SU-DHL-6 (cell line): ENCODE data around the gene TMEM45B.
"Not testable (repeated sequence)": the region's sequence is repeated elsewhere in the genome, so short reads cannot be mapped to it uniquely, and the experiment has no call there.

ENCODE experiments used
- H2AFZ ChIP-seq: fragments of 200-600 bp; sonication (generic); 2 replicates; pipeline ENCODE4 v1.6.1; 2014; ENCODE audit warnings: low read depth, mild to moderate bottlenecking, moderate library complexity, mixed read lengths, antibody characterized with exemption, low read length; ENCODE audit not compliant: severe bottlenecking
- H3F3A ChIP-seq: fragments of 200-600 bp; shearing (Covaris generic); 2 replicates; pipeline ENCODE4 v1.6.0; 2016; ENCODE audit warnings: antibody characterized with exemption, mild to moderate bottlenecking; ENCODE audit not compliant: insufficient read depth
- H3K27ac ChIP-seq: fragments of 200-600 bp; sonication (generic); 2 replicates; pipeline ENCODE4 v1.5.1; 2016; ENCODE audit warnings: low read depth, mild to moderate bottlenecking, low read length, moderate library complexity, mixed read lengths
- H3K27me3 ChIP-seq: fragments of 200-600 bp; sonication (generic), shearing (Covaris generic); 2 replicates; pipeline ENCODE4 v1.6.0; 2014; ENCODE audit warnings: mild to moderate bottlenecking, low read length
- H3K36me3 ChIP-seq: fragments of 200-600 bp; sonication (generic); 2 replicates; pipeline ENCODE4 v1.6.1; 2014; ENCODE audit warnings: mild to moderate bottlenecking, low read length, mixed read lengths
- H3K4me2 ChIP-seq: fragments of 300-600, 200-600 bp; shearing (Covaris generic), sonication (generic); 2 replicates; pipeline ENCODE4 v1.6.0; 2014; ENCODE audit warnings: low read length, low read depth, mild to moderate bottlenecking; ENCODE audit not compliant: poor library complexity, severe bottlenecking
- H3K4me3 ChIP-seq: fragments of 200-600 bp; sonication (generic); 2 replicates; pipeline ENCODE4 v1.5.1; 2014; ENCODE audit warnings: antibody characterized with exemption, low read length, mild to moderate bottlenecking, mixed read lengths; ENCODE audit not compliant: insufficient read depth, poor library complexity, severe bottlenecking
- H3K79me2 ChIP-seq: fragments of 200-600 bp; sonication (generic); 2 replicates; pipeline ENCODE4 v1.6.1; 2014; ENCODE audit warnings: mild to moderate bottlenecking, low read length, moderate library complexity; ENCODE audit not compliant: insufficient read depth
- H3K9ac ChIP-seq: fragments of 200-600 bp; sonication (generic); 2 replicates; pipeline ENCODE4 v1.7.0; 2014; ENCODE audit warnings: mild to moderate bottlenecking, low read length
- H3K9me2 ChIP-seq: fragments of 200-600 bp; sonication (generic); replicated peaks from 2 replicates; pipeline ENCODE4 v1.6.1; 2014; ENCODE audit warnings: low read length; ENCODE audit not compliant: insufficient read depth
- H3K9me3 ChIP-seq: fragments of 200-600 bp; sonication (generic); 2 replicates; pipeline ENCODE4 v1.6.1; 2014; ENCODE audit warnings: low read length, mixed read lengths; ENCODE audit not compliant: insufficient read depth
- H4K20me1 ChIP-seq: fragments of 200-600 bp; sonication (generic); 2 replicates; pipeline ENCODE4 v1.6.1; 2014; ENCODE audit warnings: low read depth, mild to moderate bottlenecking, antibody characterized with exemption, low read length, moderate library complexity, mixed read lengths
- CTCF ChIP-seq: fragments of 200-600 bp; sonication (generic); IDR thresholded peaks from one replicate; pipeline ENCODE4 v1.5.1; 2017; ENCODE audit warnings: antibody characterized with exemption, mild to moderate bottlenecking, low read length, moderate library complexity; ENCODE audit not compliant: insufficient read depth, poor library complexity, severe bottlenecking
- EZH2phosphoT487 ChIP-seq: fragments of 200-600 bp; sonication (generic), shearing (Covaris generic); conservative IDR thresholded peaks from 2 replicates; pipeline ENCODE4 v1.6.1; 2018; ENCODE audit warnings: mild to moderate bottlenecking, antibody characterized with exemption, low read length, moderate library complexity, mixed read lengths

TMEM45B gene

GRCh38 chr11:129846508-129847335 is 31.1 kb downstream of the TMEM45B start:
- Histone ChIP-seq H3K27ac (no peak overlapping the region), H3K9me2 (no peaks in the 10 kb centered on the region), H3K9me3 (no peaks in the 10 kb centered on the region), H3K36me3 (no peaks in the 10 kb centered on the region), H3K4me3 (no peak overlapping the region), H3K79me2 (no peaks in the 10 kb centered on the region), H3F3A (no peaks in the 10 kb centered on the region), H3K4me2 (no peak overlapping the region), H4K20me1 (no peaks in the 10 kb centered on the region), H3K27me3 (no peaks in the 10 kb centered on the region), H2AFZ (no peak overlapping the region), H3K9ac (no peak overlapping the region)
- TF ChIP-seq CTCF (no peak), EZH2phosphoT487 (no peak)

- not testable (repeated sequence) for H3K9me3 ChIP-seq, H3K9me2 ChIP-seq, H3K4me3 ChIP-seq, H3K27me3 ChIP-seq, H3K27ac ChIP-seq, H3K4me2 ChIP-seq, H2AFZ ChIP-seq, H3K79me2 ChIP-seq, H3K36me3 ChIP-seq, H3K9ac ChIP-seq, H4K20me1 ChIP-seq, H3F3A ChIP-seq
Measured at GRCh38 chr11:129847361-129847760, 31.7 kb downstream of the TMEM45B start.

- no peak overlapping the region for H3K4me3 ChIP-seq
Measured at GRCh38 chr11:129849447-129850130, 33.9 kb downstream of the TMEM45B start.

GRCh38 chr11:129852125-129852740 is 36.6 kb downstream of the TMEM45B start:
- Histone ChIP-seq H3K27ac (no peak overlapping the region), H3K4me3 (no peak overlapping the region), H3K9me3 (no peaks in the 10 kb centered on the region), H3K9me2 (no peaks in the 10 kb centered on the region), H3F3A (no peaks in the 10 kb centered on the region), H3K4me2 (no peak overlapping the region), H4K20me1 (no peaks in the 10 kb centered on the region), H3K79me2 (no peaks in the 10 kb centered on the region), H3K9ac (no peak overlapping the region), H3K36me3 (no peaks in the 10 kb centered on the region), H3K27me3 (no peaks in the 10 kb centered on the region), H2AFZ (no peak overlapping the region)
- TF ChIP-seq CTCF (no peak), EZH2phosphoT487 (no peak)

More at GRCh38 chr11:129849447-129850130, 33.9 kb downstream of the TMEM45B start:
- no peak overlapping the region for H2AFZ ChIP-seq
- no peaks in the 10 kb centered on the region for H3K79me2 ChIP-seq
- no peak for TF ChIP-seq EZH2phosphoT487
- H4K20me1 ChIP-seq = no peaks in the 10 kb centered on the region
- no peaks in the 10 kb centered on the region for H3K36me3 ChIP-seq
- no peaks in the 10 kb centered on the region for H3K27me3 ChIP-seq
- H3K9me3 ChIP-seq = no peaks in the 10 kb centered on the region
- H3K4me2 ChIP-seq = no peak overlapping the region
- H3K9me2 ChIP-seq = no peaks in the 10 kb centered on the region
- no peak overlapping the region for H3K27ac ChIP-seq
- H3F3A ChIP-seq = no peaks in the 10 kb centered on the region
- no peak overlapping the region for H3K9ac ChIP-seq
